Fibroblast of gingiva (primary cell): ENCODE results near the gene SLC38A8.
A peak's percentile ranks its signal among the peaks of the same experiment; 100 is the strongest.

Source experiments
- DNase-seq: peaks from one replicate; pipeline ENCODE4 v3.0.0-alpha.2; 2011; ENCODE audit warnings: low read depth

Gene SLC38A8

GRCh38 chr16:83996481-83997252, 45.9 kb downstream of the SLC38A8 start:
- DNase-seq = no peak

GRCh38 chr16:83995754-83996153, 46.8 kb downstream of the SLC38A8 start:
- no peak for DNase-seq

GRCh38 chr16:83994703-83995102, 47.9 kb downstream of the SLC38A8 start:
- DNase-seq = no peak

DNA sequence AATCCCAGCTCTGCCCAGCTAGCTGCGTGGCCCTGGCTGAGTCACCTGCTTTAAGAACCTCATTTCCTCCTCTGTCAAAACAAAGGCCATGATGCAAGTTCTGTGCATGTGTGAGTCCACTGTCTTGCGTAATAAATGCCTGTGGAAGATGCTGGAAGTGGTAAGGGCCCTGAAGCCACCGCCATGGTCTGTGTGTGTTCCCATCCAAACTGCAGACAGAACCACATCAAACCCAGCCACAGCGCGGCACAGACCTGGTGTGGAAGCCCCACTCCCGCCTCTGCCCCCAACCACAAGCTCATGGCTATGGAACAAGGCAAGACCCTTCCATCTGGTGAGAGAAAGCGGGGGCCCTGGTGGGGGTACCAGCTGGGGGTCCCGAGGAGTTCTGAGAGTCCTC, 48.5 kb downstream of the SLC38A8 start:
- DNase-seq = peak; percentile 88

- peak; percentile 53 for DNase-seq
Measured at GRCh38 chr16:83992624-83993023, 50.0 kb downstream of the SLC38A8 start.

- DNase-seq = no peak
Measured at GRCh38 chr16:83990492-83990891, 52.1 kb downstream of the SLC38A8 start.

- no peak for DNase-seq
Measured at GRCh38 chr16:83989300-83989699, 53.3 kb downstream of the SLC38A8 start.

GRCh38 chr16:83983491-83983890, 59.1 kb downstream of the SLC38A8 start:
- no peak for DNase-seq

- DNase-seq = no peak
Measured at GRCh38 chr16:83981799-83982198, 60.8 kb downstream of the SLC38A8 start.

GRCh38 chr16:83980794-83981193, 61.8 kb downstream of the SLC38A8 start:
- DNase-seq = no peak

DNA sequence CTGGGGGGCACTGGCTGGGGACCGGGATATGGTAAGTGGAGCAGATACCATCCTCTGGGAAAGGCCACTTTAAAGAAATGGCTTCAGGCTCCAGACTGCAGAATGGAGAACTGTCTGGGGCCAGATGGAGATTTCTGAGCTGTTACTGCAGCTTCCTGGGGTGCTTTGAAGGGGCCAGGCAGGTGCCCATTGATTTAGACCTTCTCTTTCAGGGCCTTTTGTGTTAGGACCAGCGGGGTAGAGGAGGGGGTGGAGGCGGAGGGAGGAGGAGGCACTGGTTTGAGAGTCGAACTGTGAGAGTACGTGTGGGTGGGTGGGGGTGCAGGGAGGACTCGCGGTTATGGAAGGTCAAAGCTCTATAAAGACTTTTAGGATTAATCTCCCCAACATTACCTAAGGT, 63.2 kb downstream of the SLC38A8 start:
- DNase-seq = no peak

DNA sequence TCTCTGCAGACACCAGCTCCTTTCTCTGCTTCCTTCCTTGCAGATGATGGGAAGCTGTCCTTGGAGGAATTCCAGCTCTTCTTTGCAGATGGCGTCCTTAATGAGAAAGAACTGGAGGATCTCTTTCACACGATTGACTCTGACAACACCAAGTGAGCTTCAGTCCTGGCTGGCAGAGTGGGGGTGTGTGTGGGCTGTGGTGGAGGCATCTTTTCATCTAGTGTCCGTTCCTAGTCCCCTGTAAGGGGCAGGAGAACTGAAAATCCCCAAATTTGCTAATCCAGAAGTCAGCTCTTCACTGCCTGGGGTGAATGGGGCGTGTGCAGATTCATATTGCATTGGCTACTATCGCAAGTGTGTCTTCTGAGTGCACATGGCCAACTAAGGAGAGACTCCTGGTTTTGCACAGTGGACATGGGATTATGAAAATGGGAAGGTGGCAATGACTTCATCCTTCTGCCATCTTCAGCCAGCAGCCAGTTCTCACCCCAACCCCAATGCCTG, 64.1 kb downstream of the SLC38A8 start:
- DNase-seq = no peak

GRCh38 chr16:83977056-83977815, 65.4 kb downstream of the SLC38A8 start:
- no peak for DNase-seq

DNA sequence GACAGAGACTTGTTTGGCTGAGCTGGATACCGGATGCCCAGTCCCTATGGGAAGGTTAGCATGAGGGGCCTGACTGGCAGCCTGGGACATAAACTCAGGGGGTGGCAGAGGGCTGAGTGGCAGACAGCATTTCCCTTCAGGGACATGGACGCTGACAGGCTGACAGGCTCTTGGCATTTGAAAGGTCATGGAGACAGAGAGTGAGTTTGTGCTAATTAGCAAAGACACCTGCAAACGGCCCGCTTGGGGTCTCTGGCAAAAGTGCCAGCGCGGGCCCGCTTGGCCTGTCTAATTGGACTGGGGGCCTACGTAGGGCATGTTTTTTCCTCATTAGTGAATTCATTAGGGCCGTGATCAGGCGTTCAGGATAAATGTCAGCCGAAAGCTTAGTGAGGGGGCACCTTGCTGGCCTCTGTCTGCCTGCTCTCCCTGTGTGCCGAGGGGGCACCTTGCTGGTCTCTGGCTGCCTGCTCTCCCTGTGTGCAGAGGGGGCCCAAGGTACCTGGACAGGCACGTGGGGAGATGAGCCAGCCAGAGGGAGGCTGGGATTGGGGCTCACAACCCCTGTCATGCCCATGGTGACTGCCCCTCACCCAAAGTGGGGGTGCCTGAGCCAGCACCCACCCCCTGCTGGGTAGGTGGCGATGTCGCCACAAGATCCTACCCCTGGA, 66.9 kb downstream of the SLC38A8 start:
- no peak for DNase-seq

GRCh38 chr16:83974475-83974874, 68.1 kb downstream of the SLC38A8 start:
- no peak for DNase-seq

DNA sequence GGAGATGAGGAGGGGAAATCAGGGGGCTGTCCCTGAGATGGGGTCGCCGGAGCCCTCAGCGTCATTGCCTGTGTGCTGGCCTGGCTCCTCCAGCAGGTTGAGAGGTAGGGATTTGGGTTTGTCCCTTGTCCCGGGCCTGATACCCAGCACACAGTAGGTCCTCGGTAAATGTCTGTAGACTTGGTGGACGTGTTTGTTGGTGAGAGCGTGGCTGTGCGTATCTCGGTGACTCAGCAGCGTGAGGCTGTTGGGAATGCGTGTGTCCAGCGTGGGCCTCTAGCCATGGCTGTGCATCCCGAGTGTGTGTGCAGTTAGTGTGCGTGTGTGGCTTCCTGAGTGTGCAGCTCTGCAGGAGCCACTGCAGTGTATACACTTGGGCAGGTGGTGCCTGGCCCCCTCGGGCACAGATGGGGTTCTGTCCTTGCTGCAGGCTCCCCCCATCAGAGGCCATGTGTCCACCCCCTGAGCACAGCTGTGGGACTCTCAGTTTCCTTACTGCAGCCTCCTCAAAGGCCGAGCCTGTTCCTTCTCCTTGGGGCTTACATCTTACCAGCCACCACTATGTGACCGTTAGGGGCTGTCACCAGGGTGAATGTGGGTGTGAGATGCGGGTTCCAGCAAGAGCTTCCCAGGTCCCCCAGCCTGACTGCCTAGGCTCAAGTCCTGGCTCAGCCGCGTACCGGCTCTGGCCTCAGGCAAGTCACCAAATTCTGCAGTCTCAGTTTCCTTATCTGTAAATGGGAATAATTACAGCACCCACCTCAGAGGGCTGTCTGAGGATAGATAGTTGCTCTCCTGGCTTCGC, 68.8 kb downstream of the SLC38A8 start:
- DNase-seq = no peak

DNA sequence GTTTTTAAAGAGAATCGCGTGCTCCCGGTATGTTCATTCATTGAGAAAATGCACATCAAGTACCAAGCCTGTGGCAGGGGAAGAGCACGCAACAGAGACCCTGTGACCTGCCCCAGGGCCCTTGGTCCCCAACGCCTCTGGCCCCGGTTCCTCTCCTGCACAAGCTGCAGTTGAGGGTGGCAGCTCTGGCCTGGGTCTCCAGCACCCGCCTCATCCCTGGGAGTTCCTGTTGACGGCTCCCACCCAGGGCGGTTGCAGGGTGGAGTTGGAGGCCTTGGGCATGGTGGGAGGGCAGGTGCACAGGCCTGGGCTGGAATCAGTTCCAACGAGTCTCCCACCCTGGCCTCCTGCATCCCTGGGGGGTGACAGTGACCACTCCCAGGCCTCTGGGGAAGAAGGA, 69.5 kb downstream of the SLC38A8 start:
- no peak for DNase-seq

GRCh38 chr16:83972256-83973008, 70.2 kb downstream of the SLC38A8 start:
- DNase-seq = no peak

DNA sequence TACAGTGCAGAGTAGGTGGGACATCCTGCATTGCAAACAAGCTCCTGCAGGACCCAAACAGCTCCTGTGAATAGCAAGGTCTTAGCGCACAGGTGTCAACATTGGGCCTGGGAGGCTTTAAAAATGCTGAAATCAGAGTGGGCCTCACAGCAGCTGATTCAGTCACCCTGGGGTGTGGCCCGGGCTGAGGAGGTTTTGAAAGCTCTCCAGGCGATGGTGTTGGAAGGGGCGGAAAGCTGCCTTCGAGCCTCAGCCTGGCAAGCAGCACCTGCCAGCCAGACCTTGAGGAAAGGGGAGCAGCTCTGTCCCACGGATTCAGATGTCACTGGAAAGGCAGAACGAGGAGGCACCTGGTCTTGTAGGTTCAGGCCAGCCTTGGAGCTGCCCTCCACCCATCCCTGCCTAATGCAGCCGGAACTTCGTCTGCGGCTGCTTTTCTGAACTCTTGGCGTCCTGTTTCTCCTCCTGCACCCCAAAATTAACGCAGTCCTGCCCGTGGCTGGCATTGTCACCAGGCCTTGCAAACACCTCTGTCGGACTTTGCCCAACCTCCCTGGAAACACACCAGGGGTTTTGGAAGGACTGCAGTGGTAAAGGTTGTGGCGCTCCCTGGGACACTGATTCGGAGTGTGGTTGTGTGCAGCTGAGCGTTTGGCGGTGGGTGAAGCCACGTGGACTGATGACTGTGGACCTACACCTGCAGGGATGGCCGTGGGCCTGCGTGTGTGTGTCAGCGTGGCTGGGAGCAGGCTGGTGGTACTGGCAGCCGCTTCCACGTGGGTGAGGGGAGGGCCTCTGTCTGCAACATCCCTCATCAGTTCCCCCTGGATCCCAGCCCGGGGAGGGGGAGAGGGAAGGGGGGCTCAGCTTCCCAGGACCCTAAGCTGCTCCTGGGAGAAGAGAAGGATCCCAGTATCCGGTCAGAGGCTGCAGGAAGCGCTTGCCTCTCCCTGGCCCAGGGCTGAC, 71.1 kb downstream of the SLC38A8 start:
- DNase-seq = no peak

DNA sequence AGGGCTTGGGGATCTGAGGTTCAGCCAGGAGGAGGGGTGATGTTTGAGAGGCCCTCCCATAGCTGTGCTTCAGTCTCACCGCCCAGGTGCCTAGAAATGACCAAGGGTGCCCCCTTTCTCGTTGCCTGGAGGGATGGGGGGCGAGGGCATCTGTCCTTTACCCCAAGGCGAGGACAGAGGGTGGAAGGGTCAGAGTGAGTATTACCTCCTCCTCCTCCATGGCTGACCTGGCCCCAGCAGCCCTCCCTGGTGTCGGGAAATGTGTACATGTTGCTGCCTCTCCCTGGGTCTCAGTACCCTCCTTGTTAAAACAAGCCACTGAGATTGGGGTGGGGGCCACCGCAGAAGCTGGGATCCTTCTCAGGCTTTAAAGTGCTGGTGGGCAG, 72.2 kb downstream of the SLC38A8 start:
- DNase-seq = no peak
